ENCODE data around the gene SLF2. TPM values are rescaled to one million over a fixed set of nuclear protein-coding genes. Genes with fewer than 3 reads are reported as not detected.

SLF2 gene
- total RNA-seq, 4 donors from 2014 or later = 9.2 to 23.0 (median 20.1) TPM

- Histone ChIP-seq H3K36me3 (peaks cover 0 to 78% of the 10 kb centered on the region in 2 donors), H3K9me3 (no peaks in the 10 kb centered on the region), H3K4me3 (no peak overlapping the region), H3K4me1 (peaks cover 18 to 19% of the 10 kb centered on the region in 2 donors), H3K27me3 (no peaks in the 10 kb centered on the region), H3K27ac (peak overlapping the region; percentile 66 to 70 (median 68))
- peak; percentile 92 to 97 for ATAC-seq
- in situ Hi-C loops (cut with MboI; ENCODE audit: low sequenced_read_pairs in 4 of 4) (no loop called here), intact Hi-C loops (cut with DNase I; ENCODE audit: low total_unique reads) (loop anchor here (2.0 kb wide), 1 partner anchor 18 kb away; the partner anchor contains the start of gene SLF2)
- peak; percentile 4 to 16 for DNase-seq
- TF ChIP-seq, protein P1, sequence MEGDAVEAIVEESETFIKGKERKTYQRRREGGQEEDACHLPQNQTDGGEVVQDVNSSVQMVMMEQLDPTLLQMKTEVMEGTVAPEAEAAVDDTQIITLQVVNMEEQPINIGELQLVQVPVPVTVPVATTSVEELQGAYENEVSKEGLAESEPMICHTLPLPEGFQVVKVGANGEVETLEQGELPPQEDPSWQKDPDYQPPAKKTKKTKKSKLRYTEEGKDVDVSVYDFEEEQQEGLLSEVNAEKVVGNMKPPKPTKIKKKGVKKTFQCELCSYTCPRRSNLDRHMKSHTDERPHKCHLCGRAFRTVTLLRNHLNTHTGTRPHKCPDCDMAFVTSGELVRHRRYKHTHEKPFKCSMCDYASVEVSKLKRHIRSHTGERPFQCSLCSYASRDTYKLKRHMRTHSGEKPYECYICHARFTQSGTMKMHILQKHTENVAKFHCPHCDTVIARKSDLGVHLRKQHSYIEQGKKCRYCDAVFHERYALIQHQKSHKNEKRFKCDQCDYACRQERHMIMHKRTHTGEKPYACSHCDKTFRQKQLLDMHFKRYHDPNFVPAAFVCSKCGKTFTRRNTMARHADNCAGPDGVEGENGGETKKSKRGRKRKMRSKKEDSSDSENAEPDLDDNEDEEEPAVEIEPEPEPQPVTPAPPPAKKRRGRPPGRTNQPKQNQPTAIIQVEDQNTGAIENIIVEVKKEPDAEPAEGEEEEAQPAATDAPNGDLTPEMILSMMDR (IDR thresholded peaks at IDR 0.05 in 4 of 5, conservative IDR thresholded peaks at IDR 0.05 in 1 of 5) = peak in 4 of 5 experiments; percentile 13 to 41 (median 15)
- TF ChIP-seq POLR2A (IDR thresholded peaks at IDR 0.05) = no peak
These were observed 17.6 kb downstream of the SLF2 start for GRCh38 chr10:100930368-100930767.

DNA sequence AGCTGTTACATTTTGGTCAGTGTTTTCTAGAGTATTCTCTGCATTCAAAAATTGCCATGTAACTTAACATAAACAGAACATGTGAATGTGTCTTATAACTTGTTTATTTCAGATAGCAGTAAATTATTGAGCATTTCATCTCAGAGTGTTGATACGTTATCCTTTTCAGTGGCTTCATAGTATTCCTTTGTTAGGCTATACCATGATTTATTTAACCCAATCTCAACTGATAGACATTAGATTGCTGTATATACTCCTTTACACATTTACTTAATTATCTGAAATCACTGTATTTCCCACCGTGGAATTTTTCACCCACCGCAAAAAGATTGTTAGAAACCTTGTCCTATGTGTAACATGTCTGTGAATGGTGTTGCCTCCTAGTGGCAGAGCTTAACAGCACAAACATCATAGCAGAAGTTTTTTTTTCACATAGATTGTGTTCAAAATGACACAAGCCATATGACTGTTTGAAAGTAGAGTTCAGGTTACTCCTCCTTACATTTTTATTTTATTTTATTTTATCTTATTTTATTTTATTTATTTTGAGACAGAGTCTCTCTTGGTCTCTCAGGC is 21.4 kb downstream of the SLF2 start:
- intact Hi-C loops (cut with DNase I; ENCODE audit: low total_unique reads) (no loop called here), in situ Hi-C loops (cut with MboI; ENCODE audit: low sequenced_read_pairs in 4 of 4) (no loop called here)
- Histone ChIP-seq H3K4me1 (peaks cover 16 to 19% of the 10 kb centered on the region in 2 donors), H3K36me3 (peaks cover 6 to 80% of the 10 kb centered on the region in 2 donors), H3K27me3 (no peaks in the 10 kb centered on the region), H3K4me3 (no peak overlapping the region), H3K27ac (no peak overlapping the region), H3K9me3 (no peaks in the 10 kb centered on the region)
- no peak for ATAC-seq
- TF ChIP-seq, protein P1 (IDR thresholded peaks at IDR 0.05 in 4 of 5, conservative IDR thresholded peaks at IDR 0.05 in 1 of 5) = peak in 1 of 5 experiments; percentile 35
- TF ChIP-seq POLR2A (IDR thresholded peaks at IDR 0.05) = no peak
- no peak for DNase-seq

GRCh38 chr10:100939763-100940344 is 27.1 kb downstream of the SLF2 start:
- in situ Hi-C loops (cut with MboI; ENCODE audit: low sequenced_read_pairs in 4 of 4) (no loop called here), intact Hi-C loops (cut with DNase I; ENCODE audit: low total_unique reads) (no loop called here)
- H3K27me3 ChIP-seq = no peaks in the 10 kb centered on the region
- no peak for ATAC-seq
- no peak for TF ChIP-seq POLR2A (IDR thresholded peaks at IDR 0.05)
- TF ChIP-seq, protein P1 (IDR thresholded peaks at IDR 0.05 in 4 of 5, conservative IDR thresholded peaks at IDR 0.05 in 1 of 5) = no peak
- no peak overlapping the region for H3K27ac ChIP-seq
- peaks cover 7 to 86% of the 10 kb centered on the region in 2 donors for H3K36me3 ChIP-seq
- H3K4me1 ChIP-seq = no peaks in the 10 kb centered on the region
- no peak for DNase-seq
- H3K4me3 ChIP-seq = no peak overlapping the region
- H3K9me3 ChIP-seq = no peaks in the 10 kb centered on the region

- H3K9me3 ChIP-seq = no peaks in the 10 kb centered on the region
- H3K27ac ChIP-seq = no peak overlapping the region
- DNase-seq (no peak), ATAC-seq (no peak)
- TF ChIP-seq, protein P1 (IDR thresholded peaks at IDR 0.05 in 4 of 5, conservative IDR thresholded peaks at IDR 0.05 in 1 of 5) = no peak
- no peak for TF ChIP-seq POLR2A (IDR thresholded peaks at IDR 0.05)
- intact Hi-C loops (cut with DNase I; ENCODE audit: low total_unique reads) = no loop called here
- no peak overlapping the region for H3K4me3 ChIP-seq
- H3K36me3 ChIP-seq = peaks cover 7 to 93% of the 10 kb centered on the region in 2 donors
- H3K27me3 ChIP-seq = no peaks in the 10 kb centered on the region
- in situ Hi-C loops (cut with MboI; ENCODE audit: low sequenced_read_pairs in 4 of 4) = no loop called here
- no peaks in the 10 kb centered on the region for H3K4me1 ChIP-seq
These were observed 29.5 kb downstream of the SLF2 start for GRCh38 chr10:100942229-100942628.
